Tracheal epithelial cell (primary cell): ENCODE measurements around the gene LKAAEAR1. TPM values are rescaled to one million over a fixed set of nuclear protein-coding genes. Genes with fewer than 3 reads are reported as not detected.

ENCODE experiments used
- total RNA-seq: library from RNA; depleted of rRNA; stranded (reverse); fragments of >200 nt; gene quantifications from 2 replicates; pipeline ENCODE4 v1.2.1, GENCODE V29; 2014

Gene LKAAEAR1
- not detected in 2 replicates for total RNA-seq

DNA sequence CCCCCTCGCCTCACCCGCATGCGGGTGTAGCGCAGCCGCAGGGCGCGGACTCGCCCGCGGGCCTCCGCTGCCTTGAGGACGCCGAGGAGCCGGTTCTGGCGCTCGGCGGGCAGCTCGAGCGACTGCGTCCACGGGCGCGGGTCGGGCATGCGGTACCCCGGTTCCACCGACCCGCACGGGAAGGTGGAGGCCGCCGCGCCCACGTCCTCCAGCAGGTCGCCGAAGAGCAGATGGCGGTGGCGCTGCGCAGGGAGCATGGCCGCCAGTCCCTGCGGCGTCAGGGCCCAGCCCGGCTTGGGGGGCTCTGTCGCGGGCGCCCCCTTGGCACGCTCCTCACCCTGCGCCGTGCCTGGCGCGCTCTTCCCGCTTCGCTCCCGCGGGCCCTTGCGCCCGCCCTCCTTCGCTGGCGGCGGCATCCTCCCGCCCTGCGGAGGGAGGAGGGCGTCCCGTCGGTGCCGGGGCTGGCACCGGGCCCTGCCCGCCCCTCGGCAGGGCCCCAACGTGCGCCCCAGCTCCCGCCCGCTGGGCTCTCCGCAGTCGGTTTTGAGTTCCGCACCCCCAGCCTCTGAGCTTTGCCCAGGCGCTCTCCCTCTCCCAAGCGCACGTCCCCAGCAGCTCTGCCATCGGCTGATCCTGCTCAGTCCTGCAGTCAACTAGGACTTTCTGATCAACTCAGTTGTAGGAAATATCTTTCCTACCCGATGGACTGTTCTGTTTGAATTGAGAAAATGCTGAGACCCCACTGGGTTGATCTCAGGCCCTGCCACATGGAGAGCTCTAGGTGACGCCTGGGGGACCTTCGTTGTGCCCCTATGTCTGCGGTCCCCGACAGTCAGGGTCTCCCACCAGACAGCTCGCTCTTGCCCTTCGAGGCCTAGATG lies at the start of gene LKAAEAR1:
Gene LKAAEAR1 (minus strand): TSS at position 595 of the 881 bp plus-strand sequence. CDS start 179 bp downstream, at position 416.

DNA sequence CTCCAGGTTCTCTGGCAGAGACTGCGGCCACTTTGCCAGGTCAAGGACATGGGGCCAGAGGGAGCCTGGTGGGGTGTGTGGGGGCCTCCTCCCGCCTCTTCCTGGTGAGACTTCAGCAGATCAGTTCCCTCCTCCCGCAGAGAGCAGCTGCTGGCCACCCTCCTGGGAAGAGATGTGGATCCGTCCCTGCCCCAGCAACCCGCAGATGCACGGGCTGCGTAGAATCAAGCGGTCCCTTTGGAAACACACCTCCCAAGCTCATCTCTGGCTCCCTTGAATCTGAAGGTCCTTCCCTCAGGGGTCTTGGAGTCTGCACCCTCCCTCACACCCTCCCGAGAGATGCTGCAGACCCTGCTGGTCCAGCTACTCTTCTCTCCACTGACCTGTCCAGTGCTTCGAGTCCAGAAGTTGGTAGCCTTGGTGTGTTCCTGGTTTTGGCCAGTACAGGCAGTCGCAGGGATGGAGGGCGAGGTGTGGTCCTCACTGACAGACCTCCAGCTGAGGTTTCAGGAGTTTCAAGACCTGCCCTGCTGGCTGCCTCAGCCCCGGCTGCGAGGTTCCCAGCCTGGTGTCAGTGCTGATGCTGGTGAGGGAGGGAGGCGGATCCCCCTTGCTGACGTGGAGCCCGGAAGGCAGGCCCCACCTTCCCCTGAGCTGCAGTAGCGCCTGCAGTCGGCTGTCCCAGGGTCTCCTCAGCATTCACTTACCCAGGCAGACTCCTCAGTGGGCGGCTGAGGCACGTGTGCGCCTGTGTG lies 23.0 kb upstream of the LKAAEAR1 start, which contains the start of gene NPBWR2:
Gene NPBWR2 (minus strand): TSS at position 585 of the 755 bp plus-strand sequence. CDS start 734 bp downstream, outside the sequence.

GRCh38 chr20:64080013-64080812 lies 4.0 kb downstream of the LKAAEAR1 start, which contains the start of gene OPRL1:
OPRL1 (plus strand) TSS chr20:64080082; CDS start chr20:64092721, 12,639 bp downstream.

DNA sequence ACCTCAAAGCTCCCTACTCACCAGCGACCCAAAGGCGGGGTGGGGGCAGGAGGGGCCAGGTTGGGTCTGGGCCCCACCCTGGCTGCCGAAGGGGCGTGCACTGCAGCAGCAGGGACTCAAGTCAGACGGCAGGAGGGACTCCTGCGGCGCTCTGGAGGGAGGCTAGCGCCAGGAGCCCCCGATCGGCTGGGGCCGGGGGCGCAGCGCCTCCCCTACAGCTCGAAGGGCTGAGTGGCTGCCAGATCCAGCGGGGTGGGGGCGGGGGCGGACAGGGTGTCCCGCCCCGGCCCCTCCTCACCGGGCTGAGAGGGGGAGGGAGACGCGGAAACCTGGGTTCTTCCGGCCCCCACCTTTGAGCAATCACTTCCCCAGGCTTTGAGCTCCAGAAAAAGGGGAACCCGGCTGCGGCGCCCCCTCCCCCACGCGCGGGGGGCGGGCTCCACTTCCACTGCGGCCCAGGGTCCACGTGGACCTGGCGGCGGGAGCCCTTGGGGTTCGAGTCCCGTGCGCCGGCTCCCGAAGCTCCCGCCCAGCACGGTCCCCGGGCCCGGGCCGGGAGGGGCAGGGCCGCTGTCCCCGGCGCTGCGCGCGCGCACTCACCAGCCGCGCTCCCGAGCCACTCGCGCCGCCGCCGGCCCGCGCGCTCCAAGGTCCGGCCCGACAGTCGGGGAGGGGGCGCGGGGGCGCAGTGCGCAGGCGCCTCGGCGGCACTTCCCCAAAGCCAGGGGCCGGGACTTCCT lies 4.8 kb downstream of the LKAAEAR1 start, which contains the start of gene RGS19:
Gene RGS19 (minus strand): TSS at position 246 of the 740 bp plus-strand sequence. CDS start 2,632 bp downstream, outside the sequence.

DNA sequence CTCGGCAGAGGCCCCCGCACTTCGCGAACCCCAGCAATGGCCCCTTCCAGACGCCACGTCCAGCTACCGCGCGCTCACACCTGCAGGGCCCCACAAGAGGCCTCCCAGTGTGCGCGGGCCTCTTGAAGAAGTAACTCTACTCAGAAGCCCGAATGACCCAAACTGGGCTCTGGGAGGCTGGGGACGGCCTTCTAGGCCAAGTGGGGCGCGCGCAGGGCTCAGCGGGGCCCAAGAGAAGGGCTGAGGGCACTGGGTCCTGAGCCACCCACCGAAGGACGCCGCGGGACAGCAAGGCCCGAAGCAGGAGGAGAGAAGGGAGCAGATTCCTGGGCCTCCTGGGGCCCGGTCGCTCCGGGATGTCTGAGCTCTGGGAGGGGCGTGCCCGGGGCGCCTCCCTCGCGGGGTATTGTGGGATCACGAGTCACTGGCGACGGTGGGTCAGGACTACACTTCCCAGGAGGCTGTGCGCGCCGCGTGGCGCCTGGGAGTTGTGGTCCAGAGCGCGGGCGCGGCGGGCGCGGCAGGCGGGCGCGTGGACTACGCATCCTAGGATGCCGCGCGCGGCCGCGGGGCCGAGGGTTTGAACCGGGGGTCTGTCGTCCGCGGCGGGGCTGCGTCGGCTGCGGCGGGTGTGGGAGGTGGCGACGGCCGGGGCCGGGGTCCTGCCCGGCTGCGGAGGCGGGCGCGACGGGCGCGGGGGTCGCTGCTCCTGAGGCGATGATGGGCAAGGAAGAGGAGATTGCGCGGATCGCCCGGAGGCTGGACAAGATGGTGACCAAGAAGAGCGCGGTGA lies 21.4 kb downstream of the LKAAEAR1 start, which contains the start of gene TCEA2:
Gene TCEA2 (plus strand): TSS at position 603 of the 793 bp plus-strand sequence. CDS start 115 bp downstream, at position 718.

DNA sequence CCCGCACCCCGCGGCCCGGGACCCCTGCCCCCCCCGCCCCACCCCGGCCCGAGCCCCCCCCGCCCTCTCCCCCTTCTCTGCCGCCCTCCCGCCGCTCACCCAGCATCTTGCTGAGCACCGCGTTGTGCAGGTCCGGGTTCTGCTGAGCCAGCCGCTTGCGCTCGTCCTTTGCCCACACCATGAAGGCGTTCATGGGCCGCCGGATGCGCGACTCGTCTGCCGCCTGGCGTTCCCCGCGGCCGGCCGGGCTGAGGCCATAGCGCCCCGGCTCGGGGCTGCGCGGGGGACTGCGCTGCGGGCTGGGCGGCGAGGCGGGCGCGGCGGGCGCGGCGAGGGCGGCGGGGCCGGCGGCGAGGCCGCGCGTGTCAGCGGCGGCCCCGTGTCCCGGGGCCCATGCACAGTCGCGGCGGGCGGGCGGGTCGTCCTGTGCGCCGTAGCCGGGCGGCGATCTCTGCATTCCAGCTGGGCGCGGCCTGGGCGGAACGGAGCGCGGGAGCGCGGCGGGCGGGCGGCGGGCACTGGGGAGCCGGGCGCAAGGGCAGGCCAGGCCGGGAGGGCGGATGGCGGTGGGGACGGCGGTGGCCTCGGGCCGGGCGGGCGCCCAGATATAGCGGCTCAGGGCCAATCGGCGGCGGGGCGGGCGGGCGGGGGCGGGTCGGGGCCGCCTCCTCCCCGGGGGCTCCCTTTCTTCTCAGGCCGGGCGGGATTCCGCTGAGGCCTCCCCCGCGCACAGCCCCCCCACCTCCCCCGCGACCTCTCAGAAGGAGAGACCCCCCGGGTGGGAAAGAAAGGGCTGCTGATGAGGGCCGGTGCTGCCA lies 34.9 kb downstream of the LKAAEAR1 start, which contains the start of gene SOX18:
Gene SOX18 (minus strand): TSS at position 580 of the 818 bp plus-strand sequence. CDS start 123 bp downstream, at position 457.

GRCh38 chr20:64035933-64036345 lies 48.3 kb downstream of the LKAAEAR1 start, which contains the start of gene C20orf204:
C20orf204 (plus strand) TSS chr20:64036182; CDS start chr20:64036324, 142 bp downstream.

Other genes with a start within 250 kb of the LKAAEAR1 start
- not detected in 2 replicates for gene ABHD16B, start 222.9 kb downstream of the LKAAEAR1 start, total RNA-seq
- 130 and 165 TPM in 2 replicates for gene TPD52L2, start 219.1 kb downstream of the LKAAEAR1 start, total RNA-seq
- 99.7 and 137 TPM in 2 replicates for gene DNAJC5, start 189.3 kb downstream of the LKAAEAR1 start, total RNA-seq
- 23.9 and 31.6 TPM in 2 replicates for gene UCKL1, start 128.0 kb downstream of the LKAAEAR1 start, total RNA-seq
- gene ZNF512B, start 114.5 kb downstream of the LKAAEAR1 start, total RNA-seq = 7.2 and 7.9 TPM in 2 replicates
- gene SAMD10, start 104.8 kb downstream of the LKAAEAR1 start, total RNA-seq = 2.1 and 4.3 TPM in 2 replicates
- gene PRPF6, start 103.3 kb downstream of the LKAAEAR1 start, total RNA-seq = 49.4 and 61.9 TPM in 2 replicates
- 0.24 and 0.85 TPM in 2 replicates for gene C20orf204, start 48.2 kb downstream of the LKAAEAR1 start, total RNA-seq
- gene SOX18, start 34.8 kb downstream of the LKAAEAR1 start, total RNA-seq = 0.43 TPM in 1 of 2 replicates, not detected in the other
- 3.4 and 14.7 TPM in 2 replicates for gene TCEA2, start 21.2 kb downstream of the LKAAEAR1 start, total RNA-seq
- gene RGS19, start 4.9 kb downstream of the LKAAEAR1 start, total RNA-seq = 9.2 and 27.2 TPM in 2 replicates
- gene OPRL1, start 4.3 kb downstream of the LKAAEAR1 start, total RNA-seq = under 0.01 and 0.24 TPM in 2 replicates
- not detected in 2 replicates for gene NPBWR2, start 23.2 kb upstream of the LKAAEAR1 start, total RNA-seq
- not detected in 2 replicates for gene MYT1, start 80.1 kb upstream of the LKAAEAR1 start, total RNA-seq
- gene PCMTD2, start 171.3 kb upstream of the LKAAEAR1 start, total RNA-seq = 30.1 and 37.3 TPM in 2 replicates